GM12878 (cell line): ENCODE measurements around the gene TTC8. TPM values are rescaled to one million over a fixed set of nuclear protein-coding genes. Genes with fewer than 3 reads are reported as not detected.

Experiments
- ATAC-seq: fragments of 200-7000 bp; cut with Tn5 transposase; 3 replicates; pipeline ENCODE4 v1.9.1; 2020; ENCODE audit warnings: mild to moderate bottlenecking, moderate library complexity
- BruUV-seq: library from RNA; stranded (reverse); fragments of 400-500 nt; replicated peaks from 2 replicates; lab custom pipeline; 2021; lab: Mats Ljungman, UMichigan
- CTCF ChIA-PET: fragments of 300-600 bp; sonication (Branson Sonifier 250); formaldehyde crosslinking; extraction: SDS; loops from one replicate; lab custom pipeline; 2021; ENCODE audit warnings: inconsistent platforms; lab: Yijun Ruan, JAX
- POLR2A ChIA-PET: fragments of 350-600 bp; formaldehyde crosslinking; extraction: SDS; loops from one replicate; lab custom pipeline; 2021; ENCODE audit warnings: inconsistent platforms; lab: Charles Lee
- RAD21 ChIA-PET: fragments of 300-600 bp; sonication (Branson Sonifier 250); formaldehyde crosslinking; loops from one replicate; lab custom pipeline; 2023; ENCODE audit warnings: antibody characterized with exemption; ENCODE audit not compliant: unreplicated experiment; lab: Charles Lee
- SMC1A ChIA-PET: fragments of 300-600 bp; sonication (Branson Sonifier 250); formaldehyde crosslinking; loops from one replicate; lab custom pipeline; 2023; ENCODE audit not compliant: unreplicated experiment, uncharacterized antibody; lab: Charles Lee
- DNase-seq: peaks from one replicate; pipeline ENCODE4 v3.0.0-alpha.2; 2011; ENCODE audit warnings: low read depth, low spot score
- FAIRE-seq: peaks from 3 replicates; lab custom pipeline; 2011; peaks lifted over from hg19 to GRCh38; lab: Jason Lieb, UNC
- H2AFZ ChIP-seq: 2 replicates; pipeline ENCODE4 v1.6.0; 2011; ENCODE audit warnings: low read depth, low read length, control low read depth; ENCODE audit not compliant: control insufficient read depth
- H3K27ac ChIP-seq: 2 replicates; pipeline ENCODE4 v1.5.1; 2011; ENCODE audit warnings: control low read depth; ENCODE audit not compliant: control insufficient read depth, insufficient read depth
- H3K27me3 ChIP-seq, 2 experiments: replicated peaks in 1 of 2; 2 replicates each; pipeline versions ENCODE4 v1.6.0 to v1.6.1; 2011; ENCODE audit warnings: low read length in 1 of 2; ENCODE audit not compliant: control insufficient read depth in 2 of 2, insufficient read depth in 2 of 2
- H3K36me3 ChIP-seq, 2 experiments: 2 replicates each; pipeline ENCODE4 v1.5.1; 2011; ENCODE audit warnings: low read length in 1 of 2; ENCODE audit not compliant: control insufficient read depth in 2 of 2, insufficient read depth in 2 of 2
- H3K4me1 ChIP-seq: 2 replicates; pipeline ENCODE4 v1.6.1; 2011; ENCODE audit warnings: mild to moderate bottlenecking, low read length, moderate library complexity, mixed read lengths; ENCODE audit not compliant: control insufficient read depth, insufficient read depth
- H3K4me2 ChIP-seq: 2 replicates; pipeline ENCODE4 v1.6.0; 2011; ENCODE audit warnings: control low read depth; ENCODE audit not compliant: control insufficient read depth, insufficient read depth
- H3K4me3 ChIP-seq: fragments of 200-600 bp; sonication (generic); 2 replicates; pipeline ENCODE4 v1.5.1; 2016
- H3K79me2 ChIP-seq: 2 replicates; pipeline ENCODE4 v1.6.0; 2011; ENCODE audit warnings: low read length; ENCODE audit not compliant: control insufficient read depth, insufficient read depth
- H3K9ac ChIP-seq: 2 replicates; pipeline ENCODE4 v1.8.0; 2011; ENCODE audit warnings: low read length, control low read depth, mixed read lengths; ENCODE audit not compliant: control insufficient read depth, insufficient read depth
- H3K9me3 ChIP-seq: replicated peaks from 3 replicates; pipeline ENCODE4 v1.5.1; 2011; ENCODE audit warnings: mild to moderate bottlenecking, low read length; ENCODE audit not compliant: control insufficient read depth, insufficient read depth
- H4K20me1 ChIP-seq: 2 replicates; pipeline ENCODE4 v1.6.0; 2011; ENCODE audit not compliant: control insufficient read depth, insufficient read depth
- BACH1 ChIP-seq: fragments of 450-650 bp; IDR thresholded peaks from 2 replicates; pipeline ENCODE4 v1.6.1; 2017; ENCODE audit warnings: mild to moderate bottlenecking, borderline replicate concordance
- CBX3 ChIP-seq: fragments of 200-600 bp; sonication (generic); IDR thresholded peaks from 2 replicates; pipeline ENCODE4 v1.6.1; 2016; ENCODE audit warnings: low read depth, borderline replicate concordance
- IKZF1 ChIP-seq: fragments of 450-650 bp; conservative IDR thresholded peaks from 2 replicates; pipeline ENCODE4 v1.6.1; 2017; ENCODE audit warnings: antibody characterized with exemption, mild to moderate bottlenecking
- MYB ChIP-seq: fragments of 150-350 bp; IDR thresholded peaks from 2 replicates; pipeline ENCODE4 v1.6.1; 2014; ENCODE audit warnings: mild to moderate bottlenecking, low read depth, low read length, borderline replicate concordance
- STAT1 ChIP-seq: fragments of 450-650 bp; conservative IDR thresholded peaks from 2 replicates; pipeline ENCODE4 v1.6.1; 2014; ENCODE audit warnings: antibody characterized with exemption, mild to moderate bottlenecking
- STAT3 ChIP-seq: IDR thresholded peaks from 2 replicates; pipeline ENCODE4 v1.6.1; 2011; ENCODE audit warnings: low read depth, low read length, improper control_type of control experiment
- ZBED1 ChIP-seq: IDR thresholded peaks from 2 replicates; pipeline ENCODE4 v1.6.1; 2016; ENCODE audit warnings: borderline replicate concordance
- in situ Hi-C: fragments of 300-500 bp; cut with MboI; formaldehyde crosslinking; loops from 9 replicates; pipeline ENCODE4 v1.14.3; 2018; ENCODE audit warnings: mixed read lengths
- intact Hi-C: fragments of 100-400 bp; cut with micrococcal nuclease; formaldehyde crosslinking; loops from one replicate; pipeline ENCODE4 v1.14.2; 2022; ENCODE audit not compliant: unreplicated experiment
- polyA plus RNA-seq, 11 experiments: library from polyadenylated mRNA; depleted of rRNA in 4 of 11; unstranded in 6 of 11; stranded (reverse) in 5 of 11; fragments of >200 nt; fragmentation: Nextera tagmentation in 4 of 11; fragmentation: Illumina TruSeq in 1 of 11; extraction: Ambion mirVana in 4 of 11; extraction: Trizol in 1 of 11; gene quantifications; 1 replicate in 1 of 11; 2 replicates in 10 of 11; pipeline versions ENCODE4 v1.2.1 to v1.2.3, GENCODE V29; 2011 to 2016; ENCODE audit warnings: inconsistent platforms in 2 of 11, missing spikeins in 2 of 11, low read depth in 1 of 11
- total RNA-seq, 4 experiments: library from RNA; depleted of rRNA in 3 of 4; stranded (reverse); fragments of >200 nt in 3 of 4; fragmentation: Illumina TruSeq in 1 of 4; extraction: Trizol in 1 of 4; gene quantifications; 2 replicates each; pipeline versions ENCODE4 v1.2.1 to v1.2.3, GENCODE V29; 2013 to 2021
- TF ChIP-seq, protein P1 (sequence below): fragments of 450-650 bp; IDR thresholded peaks from 2 replicates; pipeline ENCODE4 v1.6.1; 2018; ENCODE audit warnings: borderline replicate concordance, mild to moderate bottlenecking; ENCODE audit not compliant: partially characterized antibody
- TF ChIP-seq, protein P2 (sequence below): IDR thresholded peaks from 2 replicates; pipeline ENCODE4 v1.6.1; 2011; ENCODE audit warnings: borderline replicate concordance, low read depth, mild to moderate bottlenecking, moderate library complexity, low read length; ENCODE audit not compliant: insufficient read depth, poor library complexity, severe bottlenecking
- TF ChIP-seq, protein P3 (sequence below): fragments of 450-650 bp; IDR thresholded peaks from 2 replicates; pipeline ENCODE4 v1.6.1; 2016; ENCODE audit warnings: mild to moderate bottlenecking
- TF ChIP-seq, protein P4 (sequence below): fragments of 450-650 bp; IDR thresholded peaks from 2 replicates; pipeline ENCODE4 v1.6.1; 2017; ENCODE audit warnings: mild to moderate bottlenecking, moderate library complexity

The TTC8 gene
- total and polyA plus RNA-seq, 10 of the 15 experiments (the other 5 are each of a cell fraction or from before 2014, with no cell fraction given): 1.5 to 4.6 (median 2.5) TPM

DNA sequence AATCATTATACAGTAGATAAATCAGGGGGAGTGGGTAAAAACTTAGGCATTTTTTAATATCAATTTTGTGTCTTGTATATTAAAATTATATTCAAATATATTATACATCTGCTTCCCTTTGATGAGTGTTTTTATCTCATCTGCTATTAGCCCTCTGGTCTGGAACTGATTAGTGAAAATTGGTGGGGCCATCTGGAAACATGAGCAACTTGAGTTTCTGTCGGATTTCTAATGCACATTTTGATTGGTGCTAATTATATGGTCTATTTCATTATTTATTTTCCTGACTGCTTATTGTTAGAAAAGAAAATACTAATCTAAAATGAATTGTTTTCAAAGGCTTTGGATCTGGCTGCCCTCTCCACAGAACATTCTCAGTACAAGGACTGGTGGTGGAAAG, 28.2 kb downstream of the TTC8 start (continued):
- TF ChIP-seq, protein P1, sequence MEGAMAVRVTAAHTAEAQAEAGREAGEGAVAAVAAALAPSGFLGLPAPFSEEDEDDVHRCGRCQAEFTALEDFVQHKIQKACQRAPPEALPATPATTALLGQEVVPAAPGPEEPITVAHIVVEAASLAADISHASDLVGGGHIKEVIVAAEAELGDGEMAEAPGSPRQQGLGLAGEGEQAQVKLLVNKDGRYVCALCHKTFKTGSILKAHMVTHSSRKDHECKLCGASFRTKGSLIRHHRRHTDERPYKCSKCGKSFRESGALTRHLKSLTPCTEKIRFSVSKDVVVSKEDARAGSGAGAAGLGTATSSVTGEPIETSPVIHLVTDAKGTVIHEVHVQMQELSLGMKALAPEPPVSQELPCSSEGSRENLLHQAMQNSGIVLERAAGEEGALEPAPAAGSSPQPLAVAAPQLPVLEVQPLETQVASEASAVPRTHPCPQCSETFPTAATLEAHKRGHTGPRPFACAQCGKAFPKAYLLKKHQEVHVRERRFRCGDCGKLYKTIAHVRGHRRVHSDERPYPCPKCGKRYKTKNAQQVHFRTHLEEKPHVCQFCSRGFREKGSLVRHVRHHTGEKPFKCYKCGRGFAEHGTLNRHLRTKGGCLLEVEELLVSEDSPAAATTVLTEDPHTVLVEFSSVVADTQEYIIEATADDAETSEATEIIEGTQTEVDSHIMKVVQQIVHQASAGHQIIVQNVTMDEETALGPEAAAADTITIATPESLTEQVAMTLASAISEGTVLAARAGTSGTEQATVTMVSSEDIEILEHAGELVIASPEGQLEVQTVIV: no peak
- no peak for TF ChIP-seq MYB

DNA sequence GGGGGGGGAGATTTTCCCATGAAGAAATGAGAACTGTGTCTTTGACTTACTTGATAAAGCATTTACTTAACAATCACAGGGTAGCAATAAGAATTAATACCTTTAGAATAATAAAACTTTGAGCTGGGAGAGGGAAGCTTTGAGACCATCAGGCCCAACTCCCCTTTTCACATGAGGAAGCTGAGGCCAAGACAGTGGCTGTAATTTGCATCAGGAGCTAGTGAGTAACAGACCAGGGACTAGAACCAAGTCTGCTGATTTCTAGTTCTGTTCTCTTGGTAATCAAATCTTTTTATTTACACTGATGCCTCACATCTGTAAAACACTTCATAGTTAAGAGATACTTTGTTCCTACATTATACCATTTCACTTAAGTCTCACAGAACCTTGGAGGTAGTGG, 28.7 kb downstream of the TTC8 start:
- ChIA-PET RAD21 (no interaction called here), POLR2A (no interaction called here), CTCF (interaction anchor here (0.9 kb wide), 1 partner anchor 188 kb away, joined by 4 read pairs; no protein-coding TSS in a partner anchor), SMC1A (no interaction called here)
- Histone ChIP-seq H3K79me2 (no peaks in the 10 kb centered on the region), H3K9ac (no peak overlapping the region), H3K9me3 (no peaks in the 10 kb centered on the region), H3K4me2 (no peak overlapping the region), H3K27me3 (no peaks in the 10 kb centered on the region), H3K27ac (no peak overlapping the region), H4K20me1 (no peaks in the 10 kb centered on the region), H3K4me3 (no peak overlapping the region), H2AFZ (no peak overlapping the region), H3K4me1 (no peaks in the 10 kb centered on the region), H3K36me3 (no peaks in the 10 kb centered on the region)
- in situ Hi-C loops: no loop called here
- DNase-seq (no peak), FAIRE-seq (no peak), ATAC-seq (no peak)
- intact Hi-C loops: no loop called here
- no TSS peak for BruUV-seq
- TF ChIP-seq BACH1: no peak
- TF ChIP-seq, protein P1: no peak
- TF ChIP-seq, protein P2, sequence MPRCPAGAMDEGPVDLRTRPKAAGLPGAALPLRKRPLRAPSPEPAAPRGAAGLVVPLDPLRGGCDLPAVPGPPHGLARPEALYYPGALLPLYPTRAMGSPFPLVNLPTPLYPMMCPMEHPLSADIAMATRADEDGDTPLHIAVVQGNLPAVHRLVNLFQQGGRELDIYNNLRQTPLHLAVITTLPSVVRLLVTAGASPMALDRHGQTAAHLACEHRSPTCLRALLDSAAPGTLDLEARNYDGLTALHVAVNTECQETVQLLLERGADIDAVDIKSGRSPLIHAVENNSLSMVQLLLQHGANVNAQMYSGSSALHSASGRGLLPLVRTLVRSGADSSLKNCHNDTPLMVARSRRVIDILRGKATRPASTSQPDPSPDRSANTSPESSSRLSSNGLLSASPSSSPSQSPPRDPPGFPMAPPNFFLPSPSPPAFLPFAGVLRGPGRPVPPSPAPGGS: no peak
- no peak for TF ChIP-seq CBX3
- no peak for TF ChIP-seq IKZF1
- no peak for TF ChIP-seq STAT1
- no peak for TF ChIP-seq STAT3
- TF ChIP-seq, protein P3, sequence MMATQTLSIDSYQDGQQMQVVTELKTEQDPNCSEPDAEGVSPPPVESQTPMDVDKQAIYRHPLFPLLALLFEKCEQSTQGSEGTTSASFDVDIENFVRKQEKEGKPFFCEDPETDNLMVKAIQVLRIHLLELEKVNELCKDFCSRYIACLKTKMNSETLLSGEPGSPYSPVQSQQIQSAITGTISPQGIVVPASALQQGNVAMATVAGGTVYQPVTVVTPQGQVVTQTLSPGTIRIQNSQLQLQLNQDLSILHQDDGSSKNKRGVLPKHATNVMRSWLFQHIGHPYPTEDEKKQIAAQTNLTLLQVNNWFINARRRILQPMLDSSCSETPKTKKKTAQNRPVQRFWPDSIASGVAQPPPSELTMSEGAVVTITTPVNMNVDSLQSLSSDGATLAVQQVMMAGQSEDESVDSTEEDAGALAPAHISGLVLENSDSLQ: no peak
- no peak for TF ChIP-seq ZBED1
- TF ChIP-seq, protein P4, sequence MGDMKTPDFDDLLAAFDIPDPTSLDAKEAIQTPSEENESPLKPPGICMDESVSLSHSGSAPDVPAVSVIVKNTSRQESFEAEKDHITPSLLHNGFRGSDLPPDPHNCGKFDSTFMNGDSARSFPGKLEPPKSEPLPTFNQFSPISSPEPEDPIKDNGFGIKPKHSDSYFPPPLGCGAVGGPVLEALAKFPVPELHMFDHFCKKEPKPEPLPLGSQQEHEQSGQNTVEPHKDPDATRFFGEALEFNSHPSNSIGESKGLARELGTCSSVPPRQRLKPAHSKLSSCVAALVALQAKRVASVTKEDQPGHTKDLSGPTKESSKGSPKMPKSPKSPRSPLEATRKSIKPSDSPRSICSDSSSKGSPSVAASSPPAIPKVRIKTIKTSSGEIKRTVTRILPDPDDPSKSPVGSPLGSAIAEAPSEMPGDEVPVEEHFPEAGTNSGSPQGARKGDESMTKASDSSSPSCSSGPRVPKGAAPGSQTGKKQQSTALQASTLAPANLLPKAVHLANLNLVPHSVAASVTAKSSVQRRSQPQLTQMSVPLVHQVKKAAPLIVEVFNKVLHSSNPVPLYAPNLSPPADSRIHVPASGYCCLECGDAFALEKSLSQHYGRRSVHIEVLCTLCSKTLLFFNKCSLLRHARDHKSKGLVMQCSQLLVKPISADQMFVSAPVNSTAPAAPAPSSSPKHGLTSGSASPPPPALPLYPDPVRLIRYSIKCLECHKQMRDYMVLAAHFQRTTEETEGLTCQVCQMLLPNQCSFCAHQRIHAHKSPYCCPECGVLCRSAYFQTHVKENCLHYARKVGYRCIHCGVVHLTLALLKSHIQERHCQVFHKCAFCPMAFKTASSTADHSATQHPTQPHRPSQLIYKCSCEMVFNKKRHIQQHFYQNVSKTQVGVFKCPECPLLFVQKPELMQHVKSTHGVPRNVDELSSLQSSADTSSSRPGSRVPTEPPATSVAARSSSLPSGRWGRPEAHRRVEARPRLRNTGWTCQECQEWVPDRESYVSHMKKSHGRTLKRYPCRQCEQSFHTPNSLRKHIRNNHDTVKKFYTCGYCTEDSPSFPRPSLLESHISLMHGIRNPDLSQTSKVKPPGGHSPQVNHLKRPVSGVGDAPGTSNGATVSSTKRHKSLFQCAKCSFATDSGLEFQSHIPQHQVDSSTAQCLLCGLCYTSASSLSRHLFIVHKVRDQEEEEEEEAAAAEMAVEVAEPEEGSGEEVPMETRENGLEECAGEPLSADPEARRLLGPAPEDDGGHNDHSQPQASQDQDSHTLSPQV: no peak
